Vagina (tissue), 2 donors: ENCODE results near the gene PDK3. TPM values are rescaled to one million over a fixed set of nuclear protein-coding genes. Genes with fewer than 3 reads are reported as not detected.

Experiments used
- DNase-seq, 2 donors: peaks; one replicate each; pipeline ENCODE4 v3.0.0-alpha.2; 2017; ENCODE audit errors: extremely low spot score in 2 of 2
- H3K27ac ChIP-seq: fragments of 200-600 bp; sonication (generic); one replicate; pipeline ENCODE4 v1.5.1; 2019
- H3K27me3 ChIP-seq: fragments of 200-600 bp; sonication (generic); one replicate; pipeline ENCODE4 v1.5.1; 2019
- H3K36me3 ChIP-seq, 2 donors: fragments of 200-600 bp; sonication (generic); one replicate each; pipeline ENCODE4 v1.5.1; 2017 to 2019
- H3K4me1 ChIP-seq: fragments of 200-600 bp; sonication (generic); one replicate; pipeline ENCODE4 v1.5.1; 2019
- H3K4me3 ChIP-seq, 2 donors: fragments of 200-600 bp; sonication (generic); 1 replicate in 1 of 2; 2 replicates in 1 of 2; pipeline ENCODE4 v1.5.1; 2016 to 2019
- H3K9me3 ChIP-seq: fragments of 200-600 bp; sonication (generic); one replicate; pipeline ENCODE4 v1.5.1; 2019
- CTCF ChIP-seq, 3 experiments: fragments of 450-650 bp in 2 of 3; fragments of 200-600 bp in 1 of 3; sonication (generic) in 1 of 3; IDR thresholded peaks; one replicate each; pipeline ENCODE4 v1.5.1; 2017 to 2019; ENCODE audit warnings: antibody characterized with exemption in 3 of 3, mild to moderate bottlenecking in 2 of 3, moderate library complexity in 2 of 3
- POLR2A ChIP-seq, 2 donors: fragments of 450-650 bp; IDR thresholded peaks; one replicate each; pipeline ENCODE4 v1.6.1; 2017; ENCODE audit warnings: antibody characterized with exemption in 2 of 2, mild to moderate bottlenecking in 2 of 2, moderate library complexity in 2 of 2
- POLR2AphosphoS5 ChIP-seq, 2 donors: sonication (generic); formaldehyde crosslinking; IDR thresholded peaks; one replicate each; pipeline ENCODE4 v1.9.0; 2017; ENCODE audit warnings: antibody characterized with exemption in 2 of 2, mild to moderate bottlenecking in 2 of 2, low read depth in 1 of 2; ENCODE audit not compliant: insufficient read depth in 1 of 2
- intact Hi-C: fragments of 100-400 bp; cut with DNase I; formaldehyde crosslinking; loops from one replicate; pipeline ENCODE4 v1.15.1; 2023
- total RNA-seq: library from RNA; depleted of rRNA; stranded (reverse); fragments of >200 nt; gene quantifications from one replicate; pipeline ENCODE4 v1.2.3, GENCODE V29; 2016

Gene PDK3
- total RNA-seq, 1 donor from 2014 or later: 23.3 TPM

GRCh38 chrX:24493740-24494581, 28.9 kb downstream of the PDK3 start:
- Histone ChIP-seq H3K4me1 (peaks cover 16% of the 10 kb centered on the region), H3K36me3 (no peaks in the 10 kb centered on the region), H3K27me3 (no peaks in the 10 kb centered on the region), H3K4me3 (peak overlapping the region in 1 of 2 donors; percentile 11), H3K27ac (peak overlapping the region; percentile 9), H3K9me3 (no peaks in the 10 kb centered on the region)
- DNase-seq: no peak
- intact Hi-C loops: loop anchor here (5.0 kb wide), 1 partner anchor 1182 kb away; no protein-coding TSS in a partner anchor
- no peak for TF ChIP-seq POLR2AphosphoS5 (IDR thresholded peaks at IDR 0.05; ENCODE audit: insufficient read depth in 1 of 2, low read depth in 1 of 2)

GRCh38 chrX:24494647-24495075, 29.6 kb downstream of the PDK3 start:
- TF ChIP-seq CTCF (IDR thresholded peaks at IDR 0.05) (no peak), POLR2AphosphoS5 (IDR thresholded peaks at IDR 0.05; ENCODE audit: insufficient read depth in 1 of 2, low read depth in 1 of 2) (peak in 1 of 2 donors; percentile 62), POLR2A (IDR thresholded peaks at IDR 0.05) (no peak)
- H3K27me3 ChIP-seq: no peaks in the 10 kb centered on the region
- intact Hi-C loops: loop anchor here (5.0 kb wide), 2 partner anchors 102 to 1182 kb away; no protein-coding TSS in a partner anchor
- no peaks in the 10 kb centered on the region for H3K9me3 ChIP-seq
- peaks cover 16% of the 10 kb centered on the region for H3K4me1 ChIP-seq
- H3K27ac ChIP-seq: peak overlapping the region; percentile 9
- H3K4me3 ChIP-seq: peak overlapping the region in 1 of 2 donors; percentile 11
- peaks cover 0 to 2% of the 10 kb centered on the region in 2 donors for H3K36me3 ChIP-seq
- no peak for DNase-seq

- DNase-seq: no peak
- peaks cover 16% of the 10 kb centered on the region for H3K4me1 ChIP-seq
- TF ChIP-seq POLR2A (IDR thresholded peaks at IDR 0.05) (no peak), CTCF (IDR thresholded peaks at IDR 0.05) (no peak), POLR2AphosphoS5 (IDR thresholded peaks at IDR 0.05; ENCODE audit: insufficient read depth in 1 of 2, low read depth in 1 of 2) (no peak)
- H3K4me3 ChIP-seq: no peak overlapping the region
- H3K36me3 ChIP-seq: peaks cover 0 to 5% of the 10 kb centered on the region in 2 donors
- H3K27me3 ChIP-seq: no peaks in the 10 kb centered on the region
- intact Hi-C loops: loop anchor here (5.0 kb wide), 1 partner anchor 103 kb away; no protein-coding TSS in a partner anchor
- H3K27ac ChIP-seq: peak overlapping the region; percentile 9
- no peaks in the 10 kb centered on the region for H3K9me3 ChIP-seq
Observed at GRCh38 chrX:24495700-24496099, 30.6 kb downstream of the PDK3 start.

GRCh38 chrX:24498181-24498580, 33.1 kb downstream of the PDK3 start:
- no peak for DNase-seq
- Histone ChIP-seq H3K27me3 (no peaks in the 10 kb centered on the region), H3K27ac (no peak overlapping the region), H3K36me3 (peaks cover 0 to 5% of the 10 kb centered on the region in 2 donors), H3K4me3 (no peak overlapping the region), H3K4me1 (peaks cover 16% of the 10 kb centered on the region), H3K9me3 (no peaks in the 10 kb centered on the region)
- TF ChIP-seq CTCF (IDR thresholded peaks at IDR 0.05) (no peak), POLR2AphosphoS5 (IDR thresholded peaks at IDR 0.05; ENCODE audit: insufficient read depth in 1 of 2, low read depth in 1 of 2) (no peak), POLR2A (IDR thresholded peaks at IDR 0.05) (no peak)
- intact Hi-C loops: loop anchor here (5.0 kb wide), 1 partner anchor 106 kb away; no protein-coding TSS in a partner anchor

- H3K4me3 ChIP-seq: no peak overlapping the region
- H3K27me3 ChIP-seq: no peaks in the 10 kb centered on the region
- H3K27ac ChIP-seq: no peak overlapping the region
- intact Hi-C loops: loop anchor here (5.0 kb wide), 1 partner anchor 107 kb away; no protein-coding TSS in a partner anchor
- H3K36me3 ChIP-seq: peaks cover 0 to 5% of the 10 kb centered on the region in 2 donors
- H3K9me3 ChIP-seq: no peaks in the 10 kb centered on the region
- TF ChIP-seq CTCF (IDR thresholded peaks at IDR 0.05) (peak in 2 of 3 experiments; percentile 33 to 50), POLR2A (IDR thresholded peaks at IDR 0.05) (no peak)
- no peak for DNase-seq
- peaks cover 11% of the 10 kb centered on the region for H3K4me1 ChIP-seq
Observed at GRCh38 chrX:24498975-24499374, 33.9 kb downstream of the PDK3 start.
